Fibroblast of the aortic adventitia (primary cell): Measurements from ENCODE around the gene RBM45. TPM values are rescaled to one million over a fixed set of nuclear protein-coding genes. Genes with fewer than 3 reads are reported as not detected.
A peak's percentile ranks its signal among the peaks of the same experiment; 100 is the strongest.

Source experiments
- DNase-seq: peaks from one replicate; pipeline ENCODE4 v3.0.0-alpha.2; 2010; ENCODE audit warnings: low read depth
- H3K4me3 ChIP-seq: 2 replicates; pipeline ENCODE4 v1.5.1; 2011; ENCODE audit warnings: low read depth, mild to moderate bottlenecking, control low read depth, low read length, moderate library complexity
- total RNA-seq: library from RNA; depleted of rRNA; stranded (reverse); fragments of >200 nt; gene quantifications from 2 replicates; pipeline ENCODE4 v1.2.3, GENCODE V29; 2012; ENCODE audit warnings: low replicate concordance
- TF ChIP-seq, protein P1 (sequence below): IDR thresholded peaks from 2 replicates; pipeline ENCODE4 v1.5.1; 2011; ENCODE audit warnings: mild to moderate bottlenecking, low read length, control low read depth, inconsistent platforms; ENCODE audit not compliant: insufficient read depth

RBM45 gene
- total RNA-seq, 1 donor = 19.5 TPM

DNA sequence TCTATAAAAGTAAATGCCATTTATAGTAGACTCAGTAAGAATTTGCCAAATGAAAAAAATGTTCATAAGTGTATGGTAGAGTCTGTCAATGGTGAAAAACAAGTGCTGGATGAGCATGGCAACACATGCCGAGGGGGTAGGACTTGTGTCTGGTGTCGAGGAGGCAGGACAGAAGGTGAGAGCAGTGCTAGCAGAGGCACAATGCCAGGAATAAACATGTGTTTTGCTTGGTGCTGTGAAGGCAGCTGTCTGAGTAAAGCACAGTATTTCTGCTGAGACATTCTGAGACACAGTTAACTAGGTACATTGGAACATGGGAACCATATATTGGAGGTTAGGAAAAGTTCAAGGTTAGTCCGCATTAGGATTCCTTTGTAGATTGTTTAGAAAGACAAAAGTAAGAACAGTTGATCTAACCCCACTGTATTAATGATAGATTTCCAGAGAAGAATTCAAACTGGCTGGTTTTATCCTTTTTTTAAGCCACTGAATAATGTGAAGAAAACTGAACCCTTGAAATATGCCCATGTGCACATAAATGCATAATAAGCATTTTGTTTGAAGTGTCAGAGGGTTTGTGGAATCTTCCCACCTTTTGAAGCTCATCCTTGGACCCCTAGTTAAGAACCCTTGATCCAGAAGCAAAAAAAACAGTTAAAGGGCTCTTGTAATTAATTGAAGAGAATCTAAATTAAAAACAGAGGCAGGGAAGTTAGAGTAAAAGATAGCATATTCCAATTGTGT lies 7.1 kb downstream of the RBM45 start:
- TF ChIP-seq, protein P1, sequence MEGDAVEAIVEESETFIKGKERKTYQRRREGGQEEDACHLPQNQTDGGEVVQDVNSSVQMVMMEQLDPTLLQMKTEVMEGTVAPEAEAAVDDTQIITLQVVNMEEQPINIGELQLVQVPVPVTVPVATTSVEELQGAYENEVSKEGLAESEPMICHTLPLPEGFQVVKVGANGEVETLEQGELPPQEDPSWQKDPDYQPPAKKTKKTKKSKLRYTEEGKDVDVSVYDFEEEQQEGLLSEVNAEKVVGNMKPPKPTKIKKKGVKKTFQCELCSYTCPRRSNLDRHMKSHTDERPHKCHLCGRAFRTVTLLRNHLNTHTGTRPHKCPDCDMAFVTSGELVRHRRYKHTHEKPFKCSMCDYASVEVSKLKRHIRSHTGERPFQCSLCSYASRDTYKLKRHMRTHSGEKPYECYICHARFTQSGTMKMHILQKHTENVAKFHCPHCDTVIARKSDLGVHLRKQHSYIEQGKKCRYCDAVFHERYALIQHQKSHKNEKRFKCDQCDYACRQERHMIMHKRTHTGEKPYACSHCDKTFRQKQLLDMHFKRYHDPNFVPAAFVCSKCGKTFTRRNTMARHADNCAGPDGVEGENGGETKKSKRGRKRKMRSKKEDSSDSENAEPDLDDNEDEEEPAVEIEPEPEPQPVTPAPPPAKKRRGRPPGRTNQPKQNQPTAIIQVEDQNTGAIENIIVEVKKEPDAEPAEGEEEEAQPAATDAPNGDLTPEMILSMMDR = no peak

DNA sequence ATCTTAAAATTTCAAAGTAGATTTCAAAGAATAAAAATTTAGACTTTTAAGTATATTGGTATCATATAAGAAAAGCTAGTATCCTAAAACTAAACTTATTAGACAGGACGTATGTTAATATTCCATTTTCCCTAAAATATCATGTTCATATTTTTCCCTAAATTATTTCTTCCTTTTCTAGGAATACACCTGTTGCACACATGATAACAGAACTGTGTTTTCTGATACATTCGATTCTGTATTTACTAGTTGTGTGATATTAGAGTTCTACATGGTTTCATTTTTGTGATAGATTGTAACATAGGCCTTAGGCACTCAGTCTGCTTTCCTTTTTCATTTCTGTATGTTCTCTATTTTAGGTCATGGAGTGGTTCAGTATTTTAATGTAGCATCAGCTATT lies 10.9 kb downstream of the RBM45 start:
- DNase-seq = no peak
- TF ChIP-seq, protein P1 = no peak
- no peak overlapping the region for H3K4me3 ChIP-seq

More for the DNA sequence above, 7.1 kb downstream of the RBM45 start:
- no peak overlapping the region for H3K4me3 ChIP-seq
- no peak for DNase-seq

DNA sequence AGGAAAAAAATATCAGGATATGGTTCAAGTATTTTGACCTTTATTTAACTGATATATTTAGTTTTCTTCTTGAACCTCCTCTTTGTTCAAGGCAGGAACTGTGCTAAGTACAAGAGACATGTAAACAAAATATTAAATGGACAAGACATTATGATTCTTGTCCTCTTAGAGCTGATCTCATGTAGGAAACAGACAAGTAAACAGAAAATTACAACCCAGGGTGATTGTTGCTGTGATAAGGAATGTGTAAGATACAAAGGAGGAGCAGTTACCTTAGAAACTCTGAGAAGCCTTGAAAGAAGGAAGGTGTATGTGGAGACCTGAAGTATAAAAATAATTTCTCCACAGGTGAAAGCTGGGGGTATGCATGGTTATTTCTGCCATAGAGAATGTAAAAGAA lies 12.9 kb downstream of the RBM45 start:
- TF ChIP-seq, protein P1 = no peak
- no peak overlapping the region for H3K4me3 ChIP-seq
- DNase-seq = no peak

DNA sequence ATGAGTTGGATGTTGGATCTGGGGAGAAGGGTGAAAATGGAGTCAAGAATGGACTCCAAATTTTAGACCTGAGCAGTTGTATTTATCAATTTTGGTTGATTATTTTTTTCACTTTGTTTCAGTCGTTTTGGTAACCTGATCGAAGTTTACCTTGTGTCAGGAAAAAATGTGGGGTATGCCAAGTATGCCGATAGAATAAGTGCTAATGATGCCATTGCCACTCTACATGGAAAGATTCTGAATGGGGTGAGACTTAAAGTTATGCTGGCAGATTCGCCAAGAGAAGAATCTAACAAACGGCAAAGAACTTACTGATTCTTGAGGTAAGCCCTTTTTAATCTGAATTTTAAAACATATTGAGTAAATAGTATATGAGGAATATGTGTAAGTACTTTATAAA lies 13.6 kb downstream of the RBM45 start:
- DNase-seq = no peak
- TF ChIP-seq, protein P1 = no peak
- no peak overlapping the region for H3K4me3 ChIP-seq

DNA sequence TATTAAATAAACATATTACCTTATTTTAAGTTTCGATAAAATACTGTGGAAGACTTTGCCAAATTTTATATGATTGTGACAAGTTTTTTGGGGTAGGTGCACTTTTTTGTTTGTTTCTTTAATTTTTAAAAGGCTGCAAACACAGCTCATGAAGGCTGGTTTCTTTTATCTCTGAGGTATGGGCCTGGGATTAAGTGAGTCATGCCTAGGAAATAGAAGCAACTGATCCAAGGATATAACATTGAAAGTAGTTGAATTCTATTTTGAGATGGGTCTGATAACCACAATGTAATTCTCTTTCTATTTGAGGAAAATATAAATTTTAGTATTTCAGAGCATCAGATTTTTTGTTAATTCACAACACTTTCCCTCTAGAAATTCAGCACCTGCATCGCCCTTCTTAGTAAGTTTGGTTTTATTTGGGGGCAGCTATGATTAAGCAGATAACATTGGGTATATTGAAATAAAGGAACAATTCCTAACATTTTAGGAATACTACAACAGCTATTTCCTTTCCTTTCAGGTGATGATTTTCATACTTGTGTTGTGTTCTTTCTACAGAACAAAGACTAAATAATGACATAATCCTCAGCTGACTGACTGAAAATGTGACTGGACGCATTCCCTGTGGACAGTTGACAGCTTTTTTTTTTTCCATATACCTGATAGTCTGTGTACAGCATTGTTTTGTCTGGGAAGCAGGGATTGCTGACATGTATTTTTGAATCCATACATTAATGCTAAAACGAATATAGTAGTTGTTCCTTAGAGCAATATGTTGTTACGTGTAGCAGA lies 16.8 kb downstream of the RBM45 start:
- DNase-seq = peak; percentile 33
- TF ChIP-seq, protein P1 = no peak
- no peak overlapping the region for H3K4me3 ChIP-seq

DNA sequence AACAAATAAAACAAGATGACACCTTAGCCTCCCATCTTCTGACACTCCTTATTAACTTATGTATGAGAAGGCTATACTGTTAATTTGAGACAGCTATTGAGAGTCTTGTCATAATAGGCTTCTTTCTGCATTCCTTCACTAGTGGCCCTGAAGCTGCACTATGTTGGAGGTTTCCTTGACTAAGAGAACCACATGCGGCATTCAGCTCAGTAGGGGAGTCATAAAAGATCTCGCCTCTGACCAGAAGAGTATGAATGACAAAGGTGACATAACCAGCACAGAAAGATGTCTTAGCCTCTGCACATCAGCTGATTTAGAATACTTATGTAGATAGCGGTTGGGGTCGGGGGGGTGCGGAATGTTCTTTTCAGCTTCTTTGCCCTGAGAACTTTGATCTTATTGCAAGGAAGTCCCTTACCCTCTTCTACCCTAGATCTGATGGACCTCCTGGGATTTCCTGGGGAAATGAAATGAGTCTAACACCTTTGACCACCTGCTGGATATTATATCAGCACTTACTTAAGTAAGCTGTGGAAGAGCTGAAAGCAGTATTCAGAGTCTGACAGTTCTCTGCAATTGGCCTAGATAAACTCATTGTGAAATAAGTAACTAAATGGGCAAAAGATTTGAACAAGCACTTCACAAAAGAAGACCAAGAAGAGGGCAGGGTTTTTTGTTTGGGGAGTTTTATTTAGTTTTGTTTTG lies 24.2 kb downstream of the RBM45 start:
- H3K4me3 ChIP-seq = no peak overlapping the region
- no peak for DNase-seq
- TF ChIP-seq, protein P1 = no peak
